DND-41 (cell line): ENCODE data around the gene BLOC1S5.

Source experiments
- ATAC-seq: fragments of 200-7000 bp; cut with Tn5 transposase; 3 replicates; pipeline ENCODE4 v1.9.1; 2021; ENCODE audit warnings: low read depth; ENCODE audit not compliant: insufficient read depth
- DNase-seq: peaks from one replicate; pipeline ENCODE4 v3.0.0-alpha.2; 2020
- H2AFZ ChIP-seq: 2 replicates; pipeline ENCODE4 v1.6.0; 2012; ENCODE audit warnings: low read depth, low read length
- H3K27ac ChIP-seq: 2 replicates; pipeline ENCODE4 v1.5.1; 2012; ENCODE audit warnings: low read length, inconsistent platforms
- H3K27me3 ChIP-seq: fragments of 200-600 bp; sonication (generic); 2 replicates; pipeline ENCODE4 v1.6.0; 2012; ENCODE audit warnings: low read length, mild to moderate bottlenecking, inconsistent platforms; ENCODE audit not compliant: insufficient read depth, poor library complexity
- H3K36me3 ChIP-seq: 2 replicates; pipeline ENCODE4 v1.5.1; 2012; ENCODE audit warnings: low read length, inconsistent platforms; ENCODE audit not compliant: insufficient read depth
- H3K4me1 ChIP-seq: 2 replicates; pipeline ENCODE4 v1.5.1; 2012; ENCODE audit warnings: mild to moderate bottlenecking, low read length; ENCODE audit not compliant: insufficient read depth
- H3K4me2 ChIP-seq: 2 replicates; pipeline ENCODE4 v1.6.0; 2012; ENCODE audit warnings: mild to moderate bottlenecking, moderate library complexity, low read length, inconsistent platforms; ENCODE audit not compliant: insufficient read depth
- H3K4me3 ChIP-seq, 2 experiments: fragments of 200-600 bp in 1 of 2; shearing (Covaris generic) in 1 of 2; 2 replicates each; pipeline ENCODE4 v1.5.1; 2012 to 2016; ENCODE audit warnings: inconsistent platforms in 2 of 2, low read length in 2 of 2, mild to moderate bottlenecking in 2 of 2, low read depth in 1 of 2, moderate library complexity in 1 of 2
- H3K79me2 ChIP-seq: 2 replicates; pipeline ENCODE4 v1.6.0; 2012; ENCODE audit warnings: low read length, inconsistent platforms; ENCODE audit not compliant: insufficient read depth
- H3K9ac ChIP-seq: 2 replicates; pipeline ENCODE4 v1.6.0; 2012; ENCODE audit warnings: low read depth, mild to moderate bottlenecking, inconsistent platforms, low read length, moderate library complexity
- H3K9me3 ChIP-seq: 2 replicates; pipeline ENCODE4 v1.5.1; 2012; ENCODE audit warnings: low read length, moderate library complexity, mild to moderate bottlenecking, inconsistent platforms; ENCODE audit not compliant: insufficient read depth, severe bottlenecking
- H4K20me1 ChIP-seq: 2 replicates; pipeline ENCODE4 v1.6.0; 2012; ENCODE audit warnings: low read length; ENCODE audit not compliant: insufficient read depth
- CTCF ChIP-seq: IDR thresholded peaks from 2 replicates; pipeline ENCODE4 v1.5.1; 2012; ENCODE audit warnings: borderline replicate concordance, low read length, moderate library complexity, mild to moderate bottlenecking; ENCODE audit not compliant: poor library complexity, severe bottlenecking; ENCODE audit errors: extremely low read depth
- EZH2 ChIP-seq: IDR thresholded peaks from 3 replicates; pipeline ENCODE4 v1.6.1; 2012; ENCODE audit warnings: borderline replicate concordance, low read depth, mild to moderate bottlenecking, moderate library complexity, low read length, inconsistent platforms; ENCODE audit not compliant: severe bottlenecking

The BLOC1S5 gene

DNA sequence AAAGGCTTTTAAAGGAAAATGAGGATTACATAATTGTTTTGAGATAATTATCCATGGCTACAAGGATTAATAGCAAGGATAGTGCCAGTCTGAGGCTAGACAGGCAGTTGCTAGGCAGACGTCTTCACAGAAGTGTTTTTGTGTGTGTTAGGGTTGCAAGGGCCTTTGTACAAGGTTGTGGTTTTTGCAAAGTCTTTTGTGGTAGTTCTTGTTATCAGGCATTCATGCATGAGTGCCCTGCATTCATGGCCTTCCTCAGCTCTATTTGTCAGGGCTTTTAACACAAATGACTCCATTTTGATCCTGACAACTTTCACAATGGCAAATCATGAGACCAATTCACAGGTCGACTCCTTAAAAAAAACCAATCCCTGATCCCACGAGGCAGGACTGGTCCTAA lies 85.5 kb downstream of the BLOC1S5 start:
- H3K36me3 ChIP-seq, result no peaks in the 10 kb centered on the region
- H3K4me2 ChIP-seq, result no peak overlapping the region
- no peaks in the 10 kb centered on the region for H3K79me2 ChIP-seq
- H3K27me3 ChIP-seq, result no peaks in the 10 kb centered on the region
- DNase-seq (no peak), ATAC-seq (peak; percentile 53; the same call in 2 of the 3 replicates)
- no peaks in the 10 kb centered on the region for H3K4me1 ChIP-seq
- no peaks in the 10 kb centered on the region for H3K9me3 ChIP-seq
- no peak overlapping the region for H3K27ac ChIP-seq
- no peak overlapping the region for H3K4me3 ChIP-seq
- no peak for TF ChIP-seq CTCF
- no peak for TF ChIP-seq EZH2
- no peaks in the 10 kb centered on the region for H4K20me1 ChIP-seq
- no peak overlapping the region for H3K9ac ChIP-seq
- no peak overlapping the region for H2AFZ ChIP-seq

- no peaks in the 10 kb centered on the region for H4K20me1 ChIP-seq
- TF ChIP-seq CTCF (no peak), EZH2 (no peak)
- no peak overlapping the region for H2AFZ ChIP-seq
- H3K4me1 ChIP-seq, result no peaks in the 10 kb centered on the region
- no peak overlapping the region for H3K4me2 ChIP-seq
- H3K36me3 ChIP-seq, result no peaks in the 10 kb centered on the region
- no peak overlapping the region for H3K9ac ChIP-seq
- no peak overlapping the region for H3K27ac ChIP-seq
- DNase-seq (no peak), ATAC-seq (no peak)
- H3K79me2 ChIP-seq, result no peaks in the 10 kb centered on the region
- H3K27me3 ChIP-seq, result no peaks in the 10 kb centered on the region
- H3K4me3 ChIP-seq, result no peak overlapping the region
- no peaks in the 10 kb centered on the region for H3K9me3 ChIP-seq
These were observed 87.6 kb downstream of the BLOC1S5 start for GRCh38 chr6:7976485-7977056.

DNA sequence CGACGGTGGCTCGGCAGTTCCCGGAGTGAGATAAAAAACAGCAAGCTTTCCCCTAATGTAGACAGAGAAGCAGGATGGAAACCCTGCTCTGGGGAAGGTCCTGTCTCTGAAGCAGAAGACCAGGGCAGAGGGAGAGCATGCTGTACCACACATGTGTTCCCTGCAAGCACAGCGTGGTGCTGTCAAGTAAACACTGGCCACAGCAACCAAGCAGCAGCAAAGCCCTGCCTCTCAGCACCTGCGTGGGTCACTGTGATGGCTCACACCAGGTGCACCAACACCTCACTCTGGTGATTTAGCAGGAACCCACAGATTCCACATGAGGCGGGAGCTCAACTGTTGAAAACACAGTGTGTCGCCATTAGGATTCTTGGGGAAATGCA lies 88.4 kb downstream of the BLOC1S5 start:
- H2AFZ ChIP-seq, result no peak overlapping the region
- no peak overlapping the region for H3K27ac ChIP-seq

More for the DNA sequence above, 88.4 kb downstream of the BLOC1S5 start:
- H3K4me1 ChIP-seq, result no peaks in the 10 kb centered on the region
- no peaks in the 10 kb centered on the region for H3K27me3 ChIP-seq
- H3K9me3 ChIP-seq, result no peaks in the 10 kb centered on the region
- H3K9ac ChIP-seq, result no peak overlapping the region
- no peaks in the 10 kb centered on the region for H3K36me3 ChIP-seq
- no peak overlapping the region for H3K4me3 ChIP-seq
- no peak for DNase-seq
- no peaks in the 10 kb centered on the region for H4K20me1 ChIP-seq
- no peaks in the 10 kb centered on the region for H3K79me2 ChIP-seq
- no peak for ATAC-seq
- TF ChIP-seq CTCF (no peak), EZH2 (no peak)
- H3K4me2 ChIP-seq, result no peak overlapping the region
